ENCODE results near the gene FHOD3. TPM values are rescaled to one million over a fixed set of nuclear protein-coding genes. Genes with fewer than 3 reads are reported as not detected.
"Not testable (repeated sequence)": the region's sequence is repeated elsewhere in the genome, so short reads cannot be mapped to it uniquely, and the experiment has no call there.

FHOD3 gene
- polyA plus RNA-seq, 1 donor = 42.4 TPM

DNA sequence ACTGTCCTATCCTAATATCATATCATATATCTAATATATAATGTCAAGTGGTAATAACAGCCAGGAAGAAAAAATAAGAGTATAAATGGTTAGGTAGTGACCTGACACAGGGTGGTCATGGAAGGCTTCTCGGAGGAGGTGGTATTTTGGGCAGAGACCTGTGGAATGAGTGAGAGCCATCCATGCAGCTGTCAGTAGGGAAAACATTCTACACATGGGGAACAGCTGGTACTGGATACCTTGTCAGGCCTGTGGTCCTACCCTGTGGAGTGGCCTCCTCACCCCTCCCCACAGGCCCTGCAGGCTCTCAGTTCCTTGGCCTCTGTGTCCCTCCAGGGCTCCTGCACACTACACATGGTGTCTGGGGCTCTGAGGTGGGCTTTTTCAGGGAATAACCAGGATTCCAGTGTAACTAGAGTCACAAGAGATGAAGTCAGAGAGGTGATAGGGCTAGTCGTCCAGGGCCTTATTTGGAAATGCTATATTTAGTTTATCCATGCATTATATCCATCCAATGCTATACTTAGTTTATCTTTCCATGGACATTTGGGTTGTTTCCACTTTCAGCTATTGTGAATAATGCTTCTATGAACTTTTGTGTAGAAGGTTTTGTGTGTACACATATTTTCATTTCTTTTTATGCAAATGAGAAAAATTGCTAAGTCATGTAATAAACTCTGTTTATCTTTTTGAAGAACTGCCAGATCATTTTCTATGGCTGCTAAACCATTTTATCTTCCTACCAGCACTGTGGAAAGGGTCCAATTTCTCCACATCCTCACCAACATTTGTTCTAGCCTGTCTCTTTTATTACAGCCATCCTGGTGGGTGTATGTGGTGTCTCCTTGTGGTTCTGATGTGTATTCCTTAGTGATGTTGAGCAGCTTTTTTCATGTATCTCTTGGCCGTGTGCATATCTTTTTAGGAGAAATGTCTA, 455.7 kb downstream of the FHOD3 start:
- DNase-seq = no peak

DNA sequence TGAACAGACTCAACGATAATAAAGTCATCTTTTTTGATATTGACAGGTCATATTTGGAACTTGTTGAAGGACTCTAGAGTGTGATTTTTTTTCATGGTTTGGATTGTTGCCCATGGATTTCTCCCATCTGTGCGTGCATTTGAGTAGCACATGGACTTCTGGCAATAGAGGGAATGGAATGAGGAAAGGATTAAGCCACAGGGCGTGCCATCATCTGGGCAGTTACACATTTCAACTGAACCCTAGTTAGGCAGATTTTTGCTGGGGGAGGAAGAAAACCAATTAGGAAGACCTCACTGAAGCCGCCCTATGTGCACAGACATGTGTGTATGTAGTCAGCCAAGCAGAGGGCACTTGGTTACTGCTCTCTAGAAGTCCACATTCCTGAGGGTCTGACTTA, 458.7 kb downstream of the FHOD3 start:
- DNase-seq = no peak

DNA sequence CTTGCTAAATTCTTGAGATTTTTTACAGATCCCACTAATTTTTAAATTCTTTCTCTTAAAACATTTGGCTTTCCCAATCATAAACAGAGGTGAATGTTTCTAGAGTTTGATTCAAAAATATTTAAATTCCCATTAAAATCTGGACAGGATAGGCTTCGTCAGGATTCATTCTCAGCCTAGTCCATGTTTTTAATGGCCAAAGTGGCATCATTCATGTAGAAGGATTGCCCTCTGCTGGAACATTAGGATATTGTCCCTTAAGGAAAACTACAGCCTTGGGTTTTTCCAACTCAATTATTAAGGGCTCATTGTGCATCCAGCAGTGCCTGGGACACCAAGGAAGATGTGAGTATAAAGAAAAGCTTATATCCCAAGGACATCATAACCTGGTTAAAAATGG, 459.6 kb downstream of the FHOD3 start:
- peak; percentile 59 for DNase-seq

DNA sequence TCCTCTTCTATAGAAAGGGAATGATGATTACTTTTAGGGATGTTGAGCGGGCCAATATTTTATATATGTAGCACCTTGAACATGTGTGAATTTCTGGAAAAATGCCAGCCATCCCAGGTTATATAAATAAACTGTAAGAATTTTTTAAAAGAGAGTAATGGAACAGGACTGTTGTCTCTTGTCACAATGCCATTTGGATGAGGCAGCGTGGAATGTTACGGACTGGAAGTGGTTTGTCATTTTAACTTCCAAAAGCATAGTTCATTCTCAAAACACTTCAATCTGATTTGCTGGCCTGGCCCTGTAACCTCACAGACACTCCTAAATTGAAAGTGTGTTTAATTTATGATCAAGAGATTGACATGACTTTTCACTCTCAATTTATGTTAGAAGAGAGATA, 460.5 kb downstream of the FHOD3 start:
- DNase-seq = no peak

DNA sequence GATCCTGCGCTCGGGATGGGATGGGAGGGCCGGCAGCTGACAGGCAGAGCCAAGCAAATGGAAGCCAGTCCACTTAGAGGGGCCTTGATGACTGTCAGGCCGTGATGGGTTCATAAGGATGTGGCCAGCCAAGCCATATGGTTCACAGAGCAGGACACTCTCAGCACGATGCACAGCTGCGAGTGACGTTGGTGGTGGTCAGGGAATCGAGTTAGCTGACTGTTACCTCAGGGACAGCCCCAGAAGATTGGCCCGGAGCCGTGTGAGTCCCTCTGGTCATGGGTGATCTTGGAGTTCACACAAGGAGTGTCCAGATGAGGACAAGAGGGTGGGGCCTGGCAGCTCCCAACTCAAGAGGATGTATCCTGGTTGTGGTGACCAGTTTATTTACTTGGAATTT, 461.1 kb downstream of the FHOD3 start:
- DNase-seq = no peak

DNA sequence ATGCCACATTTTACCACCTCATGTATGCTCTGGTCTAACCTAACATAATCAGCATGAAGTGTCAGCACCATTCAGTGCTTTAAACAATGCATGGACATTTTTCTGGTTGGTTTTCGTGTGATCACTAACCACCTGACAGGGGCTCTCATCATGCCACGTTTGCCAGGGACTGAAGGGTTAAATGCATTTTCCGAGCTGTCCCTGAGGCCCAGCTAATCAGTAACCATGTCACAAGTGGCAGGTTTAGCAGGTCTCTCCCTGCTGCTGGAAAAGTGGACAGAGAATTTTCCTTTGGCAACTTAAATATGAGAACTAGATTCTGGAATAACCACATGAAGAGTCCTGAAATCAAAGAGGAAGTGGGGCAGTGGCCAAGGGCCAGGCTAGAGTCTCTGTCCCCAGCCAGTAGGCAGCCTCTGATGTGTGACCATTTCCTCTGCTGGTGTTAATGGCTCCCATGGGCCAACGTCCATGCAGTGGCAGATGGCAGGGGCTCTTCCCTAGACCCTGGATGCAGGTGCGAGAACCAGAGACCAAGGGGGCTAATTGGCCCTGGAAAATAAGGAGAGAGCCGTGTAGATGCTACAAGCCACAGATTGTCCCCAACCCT, 461.8 kb downstream of the FHOD3 start:
- no peak for DNase-seq

DNA sequence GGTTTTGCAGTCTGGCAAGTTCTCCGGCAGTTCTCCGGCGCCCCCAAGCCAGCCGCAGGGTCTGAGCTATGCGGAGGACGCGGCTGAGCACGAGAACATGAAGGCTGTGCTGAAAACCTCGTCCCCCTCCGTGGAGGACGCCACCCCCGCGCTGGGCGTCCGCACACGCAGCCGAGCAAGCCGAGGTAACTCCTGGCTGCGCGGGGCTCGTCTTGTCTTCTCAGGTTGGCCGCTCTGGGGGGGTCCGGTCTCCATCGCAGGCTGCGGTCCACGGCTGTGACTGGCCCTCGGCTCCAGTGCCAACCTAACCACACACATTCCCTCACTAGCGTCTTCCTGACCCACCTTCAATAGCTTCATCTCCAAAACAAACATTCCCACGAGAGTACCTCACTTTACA, 463.1 kb downstream of the FHOD3 start:
- no peak for DNase-seq

DNA sequence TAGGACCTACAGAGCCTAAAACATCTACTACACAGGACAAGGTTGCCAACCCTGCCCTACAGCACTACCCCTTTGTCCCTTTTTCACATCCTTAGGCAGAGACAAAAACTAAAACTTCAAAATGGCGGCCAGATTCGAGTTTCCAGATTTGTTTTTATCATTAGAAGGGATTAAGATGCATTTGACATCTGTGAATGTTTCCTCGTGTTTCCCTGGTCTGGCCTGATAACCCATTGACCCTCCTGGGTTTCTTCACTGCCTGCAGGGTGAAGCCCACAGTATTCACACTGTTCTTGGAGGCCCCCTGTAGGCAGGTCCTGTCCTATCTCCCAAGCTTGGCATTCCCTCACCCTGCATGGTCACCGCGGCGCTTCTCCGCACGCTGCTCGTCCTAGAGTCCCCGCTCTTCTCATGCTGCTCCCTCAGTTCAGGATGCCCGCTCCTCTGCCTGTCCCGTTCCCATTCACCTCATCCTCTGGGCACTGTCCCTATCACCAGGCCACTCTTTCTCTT, 463.7 kb downstream of the FHOD3 start:
- DNase-seq = no peak

DNA sequence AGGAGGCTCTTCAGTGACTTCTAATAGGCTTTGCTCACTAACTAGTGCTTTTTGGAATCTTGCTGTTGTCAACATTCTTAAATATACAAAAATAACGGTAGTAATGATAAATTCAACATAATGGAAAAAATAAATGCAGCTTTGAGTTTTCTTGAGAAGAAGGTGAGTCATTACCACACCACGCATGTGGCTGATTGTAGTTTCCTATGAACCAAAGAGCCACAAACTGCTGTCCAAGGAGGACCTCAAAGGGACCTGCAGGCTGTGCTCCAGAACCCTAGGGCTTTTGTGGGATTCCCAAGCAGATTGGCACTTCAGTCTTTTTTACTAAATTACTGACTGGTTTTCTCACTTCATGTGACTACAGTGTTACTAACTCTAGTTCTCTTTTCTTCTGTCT, 464.6 kb downstream of the FHOD3 start:
- DNase-seq = no peak

DNA sequence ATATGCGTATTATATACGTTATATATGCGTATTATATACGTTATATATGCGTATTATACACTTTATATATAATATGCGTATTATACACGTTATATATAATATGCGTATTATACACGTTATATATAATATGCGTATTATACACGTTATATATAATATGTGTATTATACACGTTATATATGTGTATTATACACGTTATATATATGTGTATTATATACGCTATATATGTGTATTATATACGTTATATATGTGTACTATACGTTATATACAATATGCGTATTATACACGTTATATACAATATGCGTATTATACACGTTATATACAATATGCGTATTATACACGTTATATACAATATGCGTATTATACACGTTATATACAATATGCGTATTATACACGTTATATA, 465.5 kb downstream of the FHOD3 start:
- DNase-seq = not testable (repeated sequence)

DNA sequence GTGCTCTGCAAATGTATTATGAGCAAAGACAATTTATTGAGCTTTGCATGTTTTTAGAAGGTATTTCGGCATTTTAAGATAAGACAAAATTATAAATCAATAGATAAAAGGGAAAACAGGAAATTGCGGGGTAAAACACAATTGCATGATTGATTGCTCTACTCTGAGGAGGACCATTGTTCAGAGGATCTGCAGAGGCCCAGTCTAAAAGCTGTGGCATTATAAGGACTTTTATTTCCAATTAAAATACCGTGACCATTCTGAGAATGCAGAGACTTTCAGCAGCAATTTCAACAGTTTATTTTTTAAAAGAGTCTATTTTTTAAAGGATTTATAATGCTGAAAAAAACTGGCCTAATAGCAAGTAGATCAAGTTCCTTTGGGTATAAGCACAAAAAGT, 469.3 kb downstream of the FHOD3 start:
- DNase-seq = no peak

DNA sequence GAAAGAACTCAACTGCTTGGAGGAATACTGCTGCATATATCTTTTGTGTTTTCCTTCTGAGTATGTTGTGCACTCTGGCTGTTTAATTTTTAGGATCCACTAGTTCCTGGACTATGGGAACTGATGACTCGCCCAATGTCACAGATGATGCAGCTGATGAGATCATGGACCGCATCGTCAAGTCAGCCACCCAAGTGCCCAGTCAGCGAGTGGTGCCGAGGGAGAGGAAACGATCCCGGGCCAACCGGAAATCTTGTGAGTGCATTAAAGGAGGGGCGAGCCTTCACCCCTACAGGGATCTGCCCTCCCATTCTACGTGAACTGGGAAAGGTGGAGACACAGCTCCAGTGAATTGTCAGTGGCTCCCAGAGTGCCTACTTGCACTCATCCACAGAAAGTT, 471.7 kb downstream of the FHOD3 start:
- no peak for DNase-seq

DNA sequence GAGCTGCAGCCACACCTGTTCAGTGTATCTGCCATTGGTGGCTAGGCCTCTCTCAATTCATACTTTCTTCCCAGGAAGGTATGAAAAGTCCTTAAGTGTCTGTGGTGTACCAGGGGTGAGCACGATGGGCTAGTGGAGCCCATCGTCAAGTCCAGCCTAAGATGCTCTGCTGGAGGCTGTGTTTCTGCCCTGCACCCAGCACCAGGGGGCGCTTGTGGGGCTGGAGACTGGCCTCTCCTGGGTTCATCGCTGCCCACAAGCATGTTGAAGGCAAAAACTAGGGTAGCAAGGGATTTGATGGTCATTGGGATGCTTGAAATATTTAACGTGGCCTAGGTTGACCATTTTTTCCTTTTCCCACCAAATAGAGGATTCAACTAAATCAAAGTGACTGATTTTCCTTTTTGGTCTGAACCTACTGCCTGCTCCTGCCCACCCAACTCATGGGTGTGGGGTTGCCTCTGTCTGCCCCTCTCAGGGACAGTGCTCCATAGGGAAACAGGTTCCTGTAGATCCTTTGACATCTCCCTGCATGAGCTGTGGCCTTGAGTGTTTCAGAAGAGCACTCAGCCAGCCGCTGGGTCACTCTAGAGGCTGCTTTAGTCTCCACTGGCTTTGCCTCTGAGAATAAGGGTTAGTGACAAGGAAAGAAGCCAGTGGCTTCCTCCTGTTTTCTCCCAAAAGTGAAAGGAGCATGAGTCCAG, 472.2 kb downstream of the FHOD3 start:
- DNase-seq = no peak

DNA sequence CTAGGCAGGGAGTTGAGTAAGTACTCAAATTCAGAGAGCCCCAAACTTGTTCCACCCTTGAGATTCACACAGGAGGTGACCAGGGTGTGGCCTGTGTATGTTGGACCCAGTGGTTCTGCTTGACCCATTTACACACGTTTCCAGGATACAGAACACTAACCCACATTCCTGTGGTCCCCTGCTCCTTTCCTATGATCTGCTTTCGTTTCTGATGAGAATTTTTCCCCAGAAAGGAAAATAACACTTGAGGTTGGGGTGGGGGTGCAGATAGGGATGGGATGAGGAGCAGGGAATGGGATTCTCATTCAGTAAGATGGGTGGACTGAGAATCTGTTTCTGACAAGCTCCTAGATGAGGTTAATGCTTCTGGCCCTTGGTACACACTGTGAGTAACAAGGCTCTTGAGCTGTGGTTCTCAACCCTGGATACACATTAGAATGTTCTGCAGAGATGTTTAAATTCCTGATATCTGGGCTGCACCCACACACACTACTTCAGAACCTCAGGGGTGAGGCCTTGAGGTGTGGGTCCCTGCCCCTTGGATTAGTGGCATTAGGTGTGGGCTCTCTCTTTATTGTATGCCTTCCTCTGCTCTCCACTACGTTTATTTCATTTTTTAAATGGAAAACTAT, 472.9 kb downstream of the FHOD3 start:
- DNase-seq = no peak

DNA sequence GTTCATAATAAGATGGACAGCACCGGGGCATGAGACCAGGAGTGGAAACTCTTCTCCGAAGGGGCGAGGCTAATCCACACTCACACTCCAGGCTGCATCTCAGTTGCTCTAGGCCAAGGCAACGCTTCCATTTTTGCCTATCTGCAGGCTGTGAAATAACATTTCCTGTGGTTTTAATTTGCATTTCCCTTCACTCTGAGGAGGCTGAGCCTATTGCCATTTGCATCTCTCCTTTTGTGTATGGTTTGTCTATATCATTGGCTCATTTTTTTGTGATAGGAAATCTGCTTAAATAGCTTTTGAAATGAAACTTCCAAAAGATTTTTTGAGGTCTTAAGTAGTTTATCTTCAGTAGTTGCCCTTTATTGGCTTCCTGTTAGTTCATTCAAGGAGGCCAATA, 473.7 kb downstream of the FHOD3 start:
- no peak for DNase-seq

DNA sequence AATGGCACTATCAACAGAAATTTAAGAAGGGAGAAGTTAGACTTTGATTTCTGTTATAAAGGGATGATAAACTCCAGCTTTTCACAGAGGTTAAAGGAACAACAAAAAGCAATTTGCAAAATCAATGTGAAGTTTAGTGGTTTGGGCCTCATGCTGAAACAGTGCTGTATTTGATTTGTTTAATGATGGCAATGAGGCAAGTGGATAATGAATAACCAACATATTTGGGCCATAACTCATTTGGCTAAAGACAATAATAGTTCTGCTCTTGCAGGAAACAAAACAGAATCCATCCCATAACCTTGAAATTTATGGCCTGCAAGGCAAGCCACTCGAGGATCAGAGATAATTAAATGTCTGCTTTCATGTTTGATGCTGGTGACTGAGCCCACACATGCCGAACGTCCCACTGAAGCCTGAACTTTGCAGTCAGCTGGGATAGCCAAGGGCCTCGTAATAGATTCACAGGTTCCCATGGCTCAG, 474.8 kb downstream of the FHOD3 start:
- DNase-seq = peak; percentile 62

DNA sequence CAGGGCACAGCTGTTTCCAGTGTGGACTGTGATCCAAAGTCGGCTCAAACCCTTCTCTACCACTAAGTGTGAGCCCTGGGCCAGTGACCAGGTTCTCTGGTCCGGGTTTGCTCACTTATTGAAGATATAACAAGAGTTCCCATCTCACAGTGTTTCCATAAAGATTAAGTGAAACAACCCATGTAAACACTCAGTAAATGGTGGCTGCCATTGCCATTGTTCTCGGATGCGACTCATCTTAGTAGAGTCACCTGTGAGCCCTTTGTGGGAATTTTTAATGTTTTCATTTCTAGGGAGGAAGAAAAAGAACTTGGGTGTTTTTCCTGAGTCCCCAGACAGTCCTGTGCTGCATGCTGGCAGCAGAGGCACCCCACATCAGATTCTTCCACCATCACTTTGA, 477.9 kb downstream of the FHOD3 start:
- DNase-seq = no peak

DNA sequence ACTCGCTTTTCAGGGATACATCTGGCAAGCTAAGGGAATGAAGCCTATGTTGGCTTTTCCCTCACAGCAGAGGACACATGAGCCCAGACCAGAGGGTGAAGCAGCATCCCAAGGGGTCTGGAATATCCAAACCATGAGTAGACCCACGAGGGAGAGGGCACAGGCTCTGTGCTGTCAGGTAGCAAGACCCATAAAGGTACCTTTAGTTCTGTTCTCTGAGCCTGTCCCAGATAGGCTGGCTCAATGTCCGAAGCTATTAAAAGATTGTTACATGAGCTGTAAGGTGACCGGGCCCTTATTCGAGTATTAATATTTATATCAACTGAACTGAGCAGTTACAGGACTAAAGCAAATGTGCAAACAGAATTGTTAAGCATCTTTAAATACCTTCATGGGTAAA, 479.1 kb downstream of the FHOD3 start:
- DNase-seq = no peak

DNA sequence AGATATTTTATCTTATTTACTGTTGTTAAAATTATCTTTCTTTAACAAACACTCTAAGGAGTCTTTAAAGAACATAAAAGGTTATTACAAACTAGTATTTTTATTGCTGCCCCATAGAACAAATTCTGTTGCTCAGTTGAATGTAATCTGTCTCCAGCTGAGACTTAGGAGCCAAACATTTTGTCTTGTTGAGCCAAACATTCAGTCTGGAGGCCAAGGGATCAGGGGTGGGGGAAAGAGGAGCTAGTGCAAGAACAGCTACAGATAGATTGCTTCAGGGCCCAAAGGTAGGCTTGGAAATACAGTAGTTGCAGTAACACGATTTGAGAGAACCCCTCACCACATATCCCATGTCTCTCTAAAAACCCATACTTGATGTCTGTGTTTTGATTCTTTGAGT, 480.1 kb downstream of the FHOD3 start:
- no peak for DNase-seq

DNA sequence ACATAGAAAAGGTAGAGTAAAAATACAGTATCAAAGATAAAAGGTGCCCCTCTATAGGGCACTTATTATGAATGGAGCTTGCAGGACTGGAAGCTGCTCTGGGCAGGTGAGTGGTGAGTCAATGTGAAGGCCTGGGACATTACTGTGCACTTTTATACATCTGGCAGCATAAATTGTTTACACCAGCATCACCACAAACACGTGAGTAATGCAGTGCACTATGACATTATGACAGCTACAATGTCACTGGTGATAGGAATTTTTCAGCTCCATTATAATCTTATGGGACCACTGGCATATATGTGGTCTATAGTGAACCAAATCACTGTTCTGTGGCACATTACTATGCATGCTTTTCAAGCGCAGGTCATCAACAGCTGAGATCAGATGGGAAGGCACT, 483.2 kb downstream of the FHOD3 start:
- DNase-seq = no peak

DNA sequence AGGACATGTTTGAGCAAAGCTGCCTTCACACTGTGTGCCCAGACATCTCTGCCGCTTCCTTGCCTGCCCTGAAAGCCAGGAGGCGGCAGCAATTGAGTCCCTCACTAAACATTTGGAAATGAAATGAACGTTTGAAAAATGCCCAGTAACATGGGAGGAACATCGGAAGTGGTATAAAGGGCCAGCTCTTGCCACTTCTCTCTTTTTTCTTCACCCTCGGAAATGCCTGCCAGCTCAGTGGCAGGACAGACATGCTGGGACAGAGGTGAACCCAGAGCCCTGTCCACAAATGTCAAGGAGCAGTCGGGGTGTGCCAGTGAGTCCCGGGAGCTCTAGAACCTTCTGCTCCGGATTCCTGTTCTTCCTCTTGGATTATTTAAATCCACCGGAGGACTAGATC, 485.2 kb downstream of the FHOD3 start:
- DNase-seq = no peak

DNA sequence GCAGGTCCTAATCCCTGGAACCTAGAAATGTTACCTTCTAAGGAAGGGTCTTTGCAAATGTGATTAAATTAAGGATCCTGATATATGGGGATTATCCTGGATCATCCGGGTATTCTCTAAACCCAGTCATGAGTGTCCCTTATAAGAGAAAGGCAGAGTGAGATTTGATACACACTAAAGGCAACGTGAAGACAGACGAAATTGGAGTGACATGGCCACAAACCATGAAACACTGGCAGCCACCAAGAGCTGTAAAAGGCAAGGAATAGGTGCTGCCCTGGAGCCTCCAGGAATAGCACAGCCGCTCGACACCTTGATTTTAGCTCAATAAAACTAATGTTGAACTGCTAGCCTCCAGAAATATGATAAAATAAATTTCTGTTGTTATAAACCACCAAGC, 486.3 kb downstream of the FHOD3 start:
- DNase-seq = no peak
